ENCODE measurements around the gene USP48.
"Not testable (repeated sequence)": the region's sequence is repeated elsewhere in the genome, so short reads cannot be mapped to it uniquely, and the experiment has no call there.

The USP48 gene

GRCh38 chr1:21633141-21633755 lies 149.7 kb downstream of the USP48 start:
- Histone ChIP-seq H3K36me3 (ENCODE audit: insufficient read depth, low read length) (no peaks in the 10 kb centered on the region), H3K4me2 (ENCODE audit: low read length) (no peak overlapping the region), H3K4me1 (ENCODE audit: control insufficient read depth, insufficient read depth, low read length) (no peaks in the 10 kb centered on the region), H3K9ac (ENCODE audit: low read depth, low read length) (no peak overlapping the region), H3K4me3 (ENCODE audit: low read length) (no peak overlapping the region), H3K27me3 (ENCODE audit: control insufficient read depth, insufficient read depth, low read length) (peaks cover 64% of the 10 kb centered on the region), H3K9me3 (replicated peaks; ENCODE audit: low read length) (no peaks in the 10 kb centered on the region)

GRCh38 chr1:21631944-21632887 lies 150.7 kb downstream of the USP48 start:
- Histone ChIP-seq H3K27me3 (ENCODE audit: control insufficient read depth, insufficient read depth, low read length) (peaks cover 64% of the 10 kb centered on the region), H3K4me2 (ENCODE audit: low read length) (no peak overlapping the region), H3K36me3 (ENCODE audit: insufficient read depth, low read length) (no peaks in the 10 kb centered on the region), H3K4me3 (ENCODE audit: low read length) (no peak overlapping the region), H3K9me3 (replicated peaks; ENCODE audit: low read length) (no peaks in the 10 kb centered on the region), H3K9ac (ENCODE audit: low read depth, low read length) (no peak overlapping the region), H3K4me1 (ENCODE audit: control insufficient read depth, insufficient read depth, low read length) (no peaks in the 10 kb centered on the region)

GRCh38 chr1:21631590-21631943 lies 151.4 kb downstream of the USP48 start:
- not testable (repeated sequence) for H3K36me3 ChIP-seq (ENCODE audit: insufficient read depth, low read length); H3K9me3 ChIP-seq (replicated peaks; ENCODE audit: low read length); H3K9ac ChIP-seq (ENCODE audit: low read depth, low read length); H3K4me2 ChIP-seq (ENCODE audit: low read length); H3K4me3 ChIP-seq (ENCODE audit: low read length); H3K4me1 ChIP-seq (ENCODE audit: control insufficient read depth, insufficient read depth, low read length)
- peaks cover 64% of the 10 kb centered on the region for H3K27me3 ChIP-seq (ENCODE audit: control insufficient read depth, insufficient read depth, low read length)

GRCh38 chr1:21630571-21631343 lies 152.2 kb downstream of the USP48 start:
- Histone ChIP-seq H3K27me3 (ENCODE audit: control insufficient read depth, insufficient read depth, low read length) (peaks cover 58% of the 10 kb centered on the region), H3K36me3 (ENCODE audit: insufficient read depth, low read length) (no peaks in the 10 kb centered on the region), H3K9me3 (replicated peaks; ENCODE audit: low read length) (no peaks in the 10 kb centered on the region), H3K4me3 (ENCODE audit: low read length) (no peak overlapping the region), H3K9ac (ENCODE audit: low read depth, low read length) (no peak overlapping the region), H3K4me2 (ENCODE audit: low read length) (no peak overlapping the region), H3K4me1 (ENCODE audit: control insufficient read depth, insufficient read depth, low read length) (no peaks in the 10 kb centered on the region)

- no peaks in the 10 kb centered on the region for H3K4me1 ChIP-seq (ENCODE audit: control insufficient read depth, insufficient read depth, low read length)
- H3K36me3 ChIP-seq (ENCODE audit: insufficient read depth, low read length), result no peaks in the 10 kb centered on the region
- H3K4me3 ChIP-seq (ENCODE audit: low read length), result no peak overlapping the region
- H3K9ac ChIP-seq (ENCODE audit: low read depth, low read length), result no peak overlapping the region
- no peak overlapping the region for H3K4me2 ChIP-seq (ENCODE audit: low read length)
- H3K9me3 ChIP-seq (replicated peaks; ENCODE audit: low read length), result no peaks in the 10 kb centered on the region
- peaks cover 53% of the 10 kb centered on the region for H3K27me3 ChIP-seq (ENCODE audit: control insufficient read depth, insufficient read depth, low read length)
Measured at GRCh38 chr1:21629971-21630370, 153.0 kb downstream of the USP48 start.

- Histone ChIP-seq H3K9ac (ENCODE audit: low read depth, low read length) (no peak overlapping the region), H3K9me3 (replicated peaks; ENCODE audit: low read length) (no peaks in the 10 kb centered on the region), H3K4me1 (ENCODE audit: control insufficient read depth, insufficient read depth, low read length) (no peaks in the 10 kb centered on the region), H3K4me2 (ENCODE audit: low read length) (no peak overlapping the region), H3K4me3 (ENCODE audit: low read length) (no peak overlapping the region), H3K27me3 (ENCODE audit: control insufficient read depth, insufficient read depth, low read length) (peaks cover 52% of the 10 kb centered on the region), H3K36me3 (ENCODE audit: insufficient read depth, low read length) (no peaks in the 10 kb centered on the region)
Measured at GRCh38 chr1:21628798-21629393, 154.1 kb downstream of the USP48 start.
